SK-N-SH (cell line): ENCODE data around the gene YDJC. TPM values are rescaled to one million over a fixed set of nuclear protein-coding genes. Genes with fewer than 3 reads are reported as not detected.

ENCODE experiments used
- CTCF ChIA-PET: fragments of 300-600, 350-600 bp; formaldehyde crosslinking; extraction: SDS; loops from one replicate; lab custom pipeline; 2021; lab: Yijun Ruan, JAX
- POLR2A ChIA-PET: fragments of 350-600 bp; sonication (Branson Sonifier 250); formaldehyde crosslinking; extraction: SDS; loops from one replicate; lab custom pipeline; 2020; ENCODE audit warnings: antibody characterized with exemption, inconsistent platforms; lab: Yijun Ruan, JAX
- DNase-seq: peaks from one replicate; pipeline ENCODE4 v3.0.0; 2012
- H2AFZ ChIP-seq: fragments of 200-600 bp; sonication (generic); 2 replicates; pipeline ENCODE4 v1.8.1; 2016; ENCODE audit warnings: antibody characterized with exemption, mild to moderate bottlenecking, low read depth
- H3F3A ChIP-seq: fragments of 200-600 bp; sonication (generic); replicated peaks from 2 replicates; pipeline ENCODE3; 2016; ENCODE audit warnings: antibody characterized with exemption, mild to moderate bottlenecking; ENCODE audit not compliant: insufficient read depth
- H3K27ac ChIP-seq, 2 experiments: fragments of 200-500 bp in 1 of 2; fragments of 200-600 bp in 1 of 2; sonication (Bioruptor generic) in 1 of 2; sonication (generic), shearing (Covaris generic) in 1 of 2; 2 replicates each; pipeline versions ENCODE4 v1.5.1 to v1.6.1; 2014 to 2016; ENCODE audit warnings: low read depth in 2 of 2, inconsistent platforms in 1 of 2, low read length in 1 of 2, mild to moderate bottlenecking in 1 of 2, mixed read lengths in 1 of 2
- H3K27me3 ChIP-seq: fragments of 200-600 bp; sonication (generic), shearing (Covaris generic); 2 replicates; pipeline ENCODE4 v1.6.1; 2016; ENCODE audit warnings: mixed run types; ENCODE audit not compliant: insufficient read depth
- H3K36me3 ChIP-seq, 2 experiments: fragments of 200-500 bp in 1 of 2; fragments of 200-600 bp in 1 of 2; sonication (Bioruptor generic) in 1 of 2; sonication (generic) in 1 of 2; replicated peaks in 1 of 2; 2 replicates each; pipeline versions ENCODE3 to v1.5.1; 2014 to 2016; ENCODE audit warnings: low read length in 1 of 2, mild to moderate bottlenecking in 1 of 2; ENCODE audit not compliant: insufficient read depth in 2 of 2, control insufficient read depth in 1 of 2
- H3K4me1 ChIP-seq, 2 experiments: fragments of 200-500 bp in 1 of 2; fragments of 200-600 bp in 1 of 2; sonication (Bioruptor generic) in 1 of 2; sonication (generic), shearing (Covaris generic) in 1 of 2; 2 replicates each; pipeline versions ENCODE4 v1.5.1 to v1.6.1; 2014 to 2016; ENCODE audit warnings: low read depth in 1 of 2, low read length in 1 of 2, mixed run types in 1 of 2; ENCODE audit not compliant: insufficient read depth in 2 of 2, control insufficient read depth in 1 of 2
- H3K4me2 ChIP-seq: fragments of 200-600 bp; sonication (generic), shearing (Covaris generic); 2 replicates; pipeline ENCODE4 v1.6.1; 2017; ENCODE audit warnings: mixed run types
- H3K4me3 ChIP-seq, 2 experiments: fragments of 200-500 bp in 1 of 2; fragments of 200-600 bp in 1 of 2; sonication (Bioruptor generic) in 1 of 2; sonication (generic), shearing (Covaris generic) in 1 of 2; 2 replicates each; pipeline versions ENCODE4 v1.5.1 to v1.8.1; 2014 to 2016; ENCODE audit warnings: low read depth in 2 of 2, inconsistent platforms in 1 of 2, low read length in 1 of 2, mild to moderate bottlenecking in 1 of 2, mixed read lengths in 1 of 2, moderate library complexity in 1 of 2
- H3K79me2 ChIP-seq: fragments of 200-600 bp; sonication (generic); 2 replicates; pipeline ENCODE4 v1.8.1; 2017; ENCODE audit warnings: mild to moderate bottlenecking; ENCODE audit not compliant: insufficient read depth
- H3K9ac ChIP-seq: fragments of 200-600 bp; sonication (generic); 2 replicates; pipeline ENCODE4 v1.6.1; 2017; ENCODE audit warnings: mixed run types
- H3K9me2 ChIP-seq: fragments of 200-600 bp; sonication (generic); 2 replicates; pipeline ENCODE4 v1.6.1; 2017; ENCODE audit warnings: mixed run types
- H3K9me3 ChIP-seq: fragments of 200-600 bp; sonication (generic); 2 replicates; pipeline ENCODE4 v1.6.1; 2017; ENCODE audit warnings: mixed run types, mild to moderate bottlenecking, moderate library complexity
- H4K20me1 ChIP-seq: fragments of 200-600 bp; sonication (generic); 2 replicates; pipeline ENCODE4 v1.6.1; 2017; ENCODE audit warnings: mild to moderate bottlenecking, mixed run types; ENCODE audit not compliant: insufficient read depth
- EZH2phosphoT487 ChIP-seq: fragments of 200-600 bp; sonication (generic); IDR thresholded peaks from 2 replicates; pipeline ENCODE4 v1.6.1; 2017; ENCODE audit warnings: low read depth, mixed run types, mild to moderate bottlenecking, antibody characterized with exemption, moderate library complexity, borderline replicate concordance
- IRF3 ChIP-seq: fragments of 150-350 bp; IDR thresholded peaks from 2 replicates; pipeline ENCODE4 v1.6.1; 2016; ENCODE audit warnings: mild to moderate bottlenecking, low read depth, low read length
- MAX ChIP-seq: IDR thresholded peaks from 2 replicates; pipeline ENCODE4 v1.4.0; 2012; ENCODE audit warnings: low read depth
- MEF2A ChIP-seq: IDR thresholded peaks from 2 replicates; pipeline ENCODE4 v1.4.0; 2012; ENCODE audit warnings: low read depth, borderline replicate concordance
- NFIC ChIP-seq: IDR thresholded peaks from 2 replicates; pipeline ENCODE4 v1.4.0; 2012; ENCODE audit warnings: borderline replicate concordance
- NRF1 ChIP-seq: IDR thresholded peaks from 2 replicates; pipeline ENCODE4 v1.6.1; 2012; ENCODE audit warnings: low read depth, mild to moderate bottlenecking, low read length
- PBX3 ChIP-seq: IDR thresholded peaks from 2 replicates; pipeline ENCODE4; 2012
- RAD21 ChIP-seq: IDR thresholded peaks from 2 replicates; pipeline ENCODE4 v1.6.1; 2012; ENCODE audit warnings: mild to moderate bottlenecking, low read length
- SMC3 ChIP-seq: IDR thresholded peaks from 2 replicates; pipeline ENCODE4 v1.6.1; 2012; ENCODE audit warnings: low read depth, low read length, improper control_type of control experiment
- TAF1 ChIP-seq: IDR thresholded peaks from 2 replicates; pipeline ENCODE4 v1.6.1; 2012; ENCODE audit warnings: low read depth, mild to moderate bottlenecking, low read length, moderate library complexity, borderline replicate concordance
- TCF12 ChIP-seq: IDR thresholded peaks from 2 replicates; pipeline ENCODE4 v1.4.0; 2012
- USF2 ChIP-seq: fragments of 150-350 bp; IDR thresholded peaks from 2 replicates; pipeline ENCODE4 v1.6.1; 2017; ENCODE audit warnings: antibody characterized with exemption, low read length, low read depth, borderline replicate concordance
- WGBS: methylation state at CpG from one replicate; pipeline ENCODE4 v1.1.6; 2017; ENCODE audit warnings: low lambda C conversion rate; 5-methylcytosine and 5-hydroxymethylcytosine counted together
- polyA plus RNA-seq, 3 experiments: library from polyadenylated mRNA; depleted of rRNA; stranded (reverse); fragments of >200 nt; gene quantifications; 2 replicates each; pipeline ENCODE4 v1.2.3, GENCODE V29; 2012
- TF ChIP-seq, protein P1 (sequence below): fragments of 200-600 bp; sonication (generic); IDR thresholded peaks from 2 replicates; pipeline ENCODE4 v1.6.1; 2017; ENCODE audit warnings: antibody characterized with exemption, mild to moderate bottlenecking, moderate library complexity

YDJC gene
- polyA plus RNA-seq, 1 of the 3 experiments (the other 2 are of a cell fraction) = 37.4 TPM

DNA sequence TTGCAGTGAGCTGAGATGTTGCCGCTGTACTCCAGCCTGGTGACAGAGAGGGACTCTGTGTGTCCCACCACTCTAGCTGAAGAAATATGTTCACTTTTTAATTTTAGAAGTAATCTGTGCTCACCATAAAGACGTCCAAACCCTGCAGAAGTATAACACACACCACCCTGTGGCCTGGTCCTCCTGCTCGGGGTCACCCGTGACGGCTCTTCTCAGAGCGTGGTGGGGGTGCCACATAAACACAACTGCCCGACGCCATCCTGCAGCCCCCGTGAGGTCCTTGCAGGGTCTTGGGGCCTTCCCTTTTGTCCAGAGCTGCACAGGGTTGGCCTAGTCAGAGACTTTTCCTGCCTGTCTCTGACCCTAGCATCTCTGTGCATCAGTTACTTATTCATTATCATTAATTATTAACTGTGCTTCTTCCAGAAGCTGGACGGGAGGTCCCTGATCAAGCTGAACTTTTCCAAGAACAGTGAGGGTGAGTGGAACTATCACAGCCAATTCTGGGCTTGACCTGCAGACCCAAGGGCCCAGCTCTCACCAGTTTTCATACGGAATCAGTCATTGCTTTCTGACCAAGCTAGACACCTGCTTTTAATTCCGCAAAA, 44.9 kb upstream of the YDJC start:
- Histone ChIP-seq H3K4me3 (no peak overlapping the region), H3K4me1 (no peaks in the 10 kb centered on the region), H3K36me3 (peaks cover 30 to 59% of the 10 kb centered on the region in 2 experiments), H3K27ac (no peak overlapping the region), H3F3A (no peaks in the 10 kb centered on the region), H3K79me2 (peaks cover 11% of the 10 kb centered on the region; the same call in 1 of the 2 replicates), H3K9me3 (no peaks in the 10 kb centered on the region), H3K9me2 (no peaks in the 10 kb centered on the region), H3K27me3 (no peaks in the 10 kb centered on the region), H3K9ac (no peak overlapping the region), H2AFZ (no peak overlapping the region), H3K4me2 (no peak overlapping the region), H4K20me1 (no peaks in the 10 kb centered on the region)
- no peak for TF ChIP-seq NFIC
- no peak for TF ChIP-seq TCF12
- no peak for TF ChIP-seq NRF1
- no peak for TF ChIP-seq IRF3
- no peak for TF ChIP-seq TAF1
- TF ChIP-seq USF2 = no peak
- ChIA-PET POLR2A (interaction anchor here (1.2 kb wide), 1 partner anchor 9 kb away, joined by 3 read pairs; the partner anchor contains the start of gene PPIL2), CTCF (interaction anchor here (0.7 to 1.1 kb wide), 3 partner anchors 32 to 264 kb away, joined by 3 read pairs; no protein-coding TSS in a partner anchor)
- no peak for DNase-seq
- WGBS = 86% methylated on average over 7 of the region's 12 CpGs

DNA sequence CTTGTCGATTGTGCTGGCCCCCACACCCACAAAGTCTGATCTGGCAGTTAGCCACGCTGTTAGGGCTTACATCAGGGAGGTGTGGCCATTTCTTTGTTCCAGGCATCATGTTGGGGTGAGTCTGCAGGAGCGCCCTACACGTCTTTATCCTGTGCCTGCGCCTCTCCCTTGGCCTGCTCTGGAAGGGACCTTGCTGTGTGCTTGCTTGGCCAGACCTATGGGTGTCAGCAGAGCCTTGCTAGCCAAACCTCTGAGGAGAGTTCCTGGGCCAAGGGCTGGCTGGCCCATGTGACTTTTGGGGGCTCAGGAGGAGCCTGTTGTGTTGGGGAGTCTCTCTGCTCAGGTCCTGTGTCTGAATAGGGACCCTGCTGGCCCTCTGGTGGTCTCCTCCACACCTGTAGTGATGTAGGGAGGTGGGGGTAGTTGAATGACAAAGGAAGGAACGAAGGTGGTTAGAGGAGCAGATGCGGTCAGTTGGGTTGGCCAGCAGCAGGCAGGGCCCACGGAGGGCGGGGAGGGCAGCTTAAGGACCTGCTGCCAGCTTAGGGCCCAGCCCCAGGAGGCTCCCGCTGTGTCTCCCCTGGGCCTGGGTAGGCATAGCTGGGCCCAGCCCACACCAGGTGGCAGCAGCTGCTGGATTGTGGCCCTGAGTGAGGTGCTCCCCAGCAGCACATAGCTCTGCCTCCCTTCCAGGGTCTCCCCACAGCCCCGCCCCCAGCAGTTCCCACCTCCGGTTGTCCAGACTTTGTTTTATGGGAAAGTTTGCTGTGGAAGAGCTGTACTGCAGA, 43.9 kb upstream of the YDJC start:
- H3K9ac ChIP-seq = no peak overlapping the region
- no peaks in the 10 kb centered on the region for H4K20me1 ChIP-seq
- no peak overlapping the region for H3K4me2 ChIP-seq
- H3K9me3 ChIP-seq = no peaks in the 10 kb centered on the region
- no peaks in the 10 kb centered on the region for H3F3A ChIP-seq
- no peak for DNase-seq
- peaks cover 33 to 60% of the 10 kb centered on the region in 2 experiments for H3K36me3 ChIP-seq
- H3K79me2 ChIP-seq = peaks cover 20% of the 10 kb centered on the region; the same call in 1 of the 2 replicates
- H3K9me2 ChIP-seq = no peaks in the 10 kb centered on the region
- no peaks in the 10 kb centered on the region for H3K27me3 ChIP-seq
- POLR2A ChIA-PET = interaction anchor here (1.2 kb wide), 1 partner anchor 8 kb away, joined by 3 read pairs; the partner anchor contains the start of gene PPIL2
- no peak overlapping the region for H3K27ac ChIP-seq
- no peaks in the 10 kb centered on the region for H3K4me1 ChIP-seq
- H3K4me3 ChIP-seq = no peak overlapping the region
- TF ChIP-seq RAD21 (no peak), SMC3 (no peak), USF2 (no peak), PBX3 (no peak), MEF2A (no peak), EZH2phosphoT487 (no peak), MAX (no peak)
- TF ChIP-seq, protein P1, sequence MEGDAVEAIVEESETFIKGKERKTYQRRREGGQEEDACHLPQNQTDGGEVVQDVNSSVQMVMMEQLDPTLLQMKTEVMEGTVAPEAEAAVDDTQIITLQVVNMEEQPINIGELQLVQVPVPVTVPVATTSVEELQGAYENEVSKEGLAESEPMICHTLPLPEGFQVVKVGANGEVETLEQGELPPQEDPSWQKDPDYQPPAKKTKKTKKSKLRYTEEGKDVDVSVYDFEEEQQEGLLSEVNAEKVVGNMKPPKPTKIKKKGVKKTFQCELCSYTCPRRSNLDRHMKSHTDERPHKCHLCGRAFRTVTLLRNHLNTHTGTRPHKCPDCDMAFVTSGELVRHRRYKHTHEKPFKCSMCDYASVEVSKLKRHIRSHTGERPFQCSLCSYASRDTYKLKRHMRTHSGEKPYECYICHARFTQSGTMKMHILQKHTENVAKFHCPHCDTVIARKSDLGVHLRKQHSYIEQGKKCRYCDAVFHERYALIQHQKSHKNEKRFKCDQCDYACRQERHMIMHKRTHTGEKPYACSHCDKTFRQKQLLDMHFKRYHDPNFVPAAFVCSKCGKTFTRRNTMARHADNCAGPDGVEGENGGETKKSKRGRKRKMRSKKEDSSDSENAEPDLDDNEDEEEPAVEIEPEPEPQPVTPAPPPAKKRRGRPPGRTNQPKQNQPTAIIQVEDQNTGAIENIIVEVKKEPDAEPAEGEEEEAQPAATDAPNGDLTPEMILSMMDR = no peak
- TF ChIP-seq, all 33 proteins: peak for 0
- CTCF ChIA-PET = interaction anchor here (0.7 to 1.1 kb wide), 2 partner anchors 31 to 264 kb away, joined by 3 read pairs; no protein-coding TSS in a partner anchor
- H2AFZ ChIP-seq = no peak overlapping the region
- 98% methylated on average over 9 of the region's 12 CpGs for WGBS
